NCI-H345 (cell line): Measurements from ENCODE around the gene GINS1.
"Not testable (repeated sequence)": the region's sequence is repeated elsewhere in the genome, so short reads cannot be mapped to it uniquely, and the experiment has no call there.

ENCODE experiments used
- DNase-seq: peaks from one replicate; lab custom pipeline; 2025; lab: John Stamatoyannopoulos, UW

Gene GINS1

GRCh38 chr20:25389858-25390537 lies 17.5 kb upstream of the GINS1 start:
- DNase-seq: peak; percentile 80

DNA sequence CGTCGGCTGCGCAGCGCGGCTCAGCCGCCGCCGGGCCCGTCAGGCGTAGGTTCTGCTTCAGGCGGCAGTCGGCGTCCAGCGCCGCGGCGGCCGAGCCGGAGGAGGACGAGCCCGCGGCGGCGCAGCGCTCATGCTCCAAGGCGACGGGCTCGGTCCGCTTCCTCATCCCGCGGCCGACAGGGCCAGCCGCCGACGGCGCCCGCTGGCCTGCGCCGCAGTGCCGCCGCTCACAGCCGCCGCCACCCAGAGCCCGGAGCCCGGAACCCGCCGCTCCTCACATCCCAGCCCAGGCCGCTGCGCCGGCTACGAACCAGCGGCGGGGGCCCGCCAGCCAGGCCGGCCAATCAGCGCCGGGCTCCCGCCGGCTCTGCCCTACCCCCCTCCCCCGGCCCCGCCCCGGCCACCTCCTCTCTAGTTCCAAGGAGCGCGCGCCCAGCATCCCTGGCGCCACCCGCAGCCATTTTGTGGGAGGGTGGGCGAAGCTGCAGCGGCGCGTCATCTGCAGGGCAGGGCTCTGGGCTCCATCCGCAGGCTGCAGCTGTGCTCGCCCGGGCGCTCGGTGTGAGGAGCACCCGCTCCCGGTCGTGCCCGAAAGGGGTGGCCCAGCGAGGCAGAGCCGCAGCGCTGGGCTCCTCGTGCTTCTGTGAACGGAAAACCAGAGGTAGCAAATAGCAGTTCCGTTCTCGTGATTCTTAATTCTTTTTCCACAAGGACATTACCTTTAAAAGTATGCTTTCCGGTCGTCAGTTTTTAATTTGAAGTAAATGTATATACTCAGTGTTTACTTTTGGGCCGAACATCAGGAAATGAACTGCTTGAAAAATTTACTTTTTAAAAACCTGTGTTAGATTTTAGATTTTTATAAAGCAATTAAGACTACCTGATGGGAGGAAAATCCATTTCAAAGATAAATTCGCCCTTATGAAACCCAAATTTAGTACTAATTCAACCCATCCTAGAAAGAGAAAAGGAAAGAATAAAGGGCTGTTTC lies 16.6 kb upstream of the GINS1 start, which contains the start of gene ABHD12:
Gene ABHD12, minus strand, starts transcription at position 298 of the 991 bp plus-strand sequence. Its CDS starts 132 bp downstream, at position 166.
- DNase-seq: peak; percentile 99

- no peak for DNase-seq
Measured at GRCh38 chr20:25394276-25394675, 13.2 kb upstream of the GINS1 start.

DNA sequence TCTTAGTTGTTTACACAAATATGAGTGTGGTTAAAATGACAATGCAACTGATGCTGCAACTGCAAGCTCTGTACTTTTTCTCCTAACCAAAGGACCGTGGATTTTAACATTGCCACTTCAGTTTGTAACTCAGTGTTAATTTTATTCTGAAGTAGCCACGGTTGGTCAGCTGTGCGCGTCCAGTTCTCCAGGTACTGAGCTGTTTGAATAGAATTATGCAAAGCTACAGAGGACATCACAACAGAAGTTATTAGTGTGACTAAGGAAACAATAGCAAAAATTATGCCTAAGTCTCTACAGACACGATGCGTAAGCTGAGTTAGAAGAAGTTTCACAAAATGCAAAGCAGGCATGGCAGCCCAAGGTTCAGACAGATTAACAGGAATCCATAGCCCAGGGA lies 12.5 kb upstream of the GINS1 start:
- DNase-seq: no peak

- DNase-seq: no peak
Measured at GRCh38 chr20:25397096-25397495, 10.4 kb upstream of the GINS1 start.

GRCh38 chr20:25397821-25398220 lies 9.7 kb upstream of the GINS1 start:
- DNase-seq: no peak

GRCh38 chr20:25398376-25399036 lies 9.0 kb upstream of the GINS1 start:
- no peak for DNase-seq

DNA sequence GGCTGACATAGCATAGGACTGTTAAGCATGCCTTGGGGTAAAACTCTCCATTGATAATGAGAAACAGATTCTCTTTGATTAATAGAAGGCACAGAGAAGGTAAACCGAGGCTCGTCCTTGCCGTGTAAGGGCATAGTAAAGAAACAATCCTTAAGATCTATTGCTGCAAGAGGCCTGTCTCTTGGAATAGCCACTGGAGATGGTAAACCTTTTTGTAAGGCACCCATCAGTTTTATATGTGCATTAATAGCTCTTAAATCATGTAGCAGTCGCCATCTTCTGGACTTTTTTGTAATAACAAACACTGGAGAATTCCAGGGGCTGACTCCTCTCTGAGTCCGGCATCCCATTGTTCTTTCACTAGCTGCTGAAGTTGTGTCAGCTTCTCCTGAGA lies 8.4 kb upstream of the GINS1 start:
- peak; percentile 81 for DNase-seq

GRCh38 chr20:25400291-25400732 lies 7.2 kb upstream of the GINS1 start:
- DNase-seq: not testable (repeated sequence)

GRCh38 chr20:25402583-25402982 lies 4.9 kb upstream of the GINS1 start:
- no peak for DNase-seq

- no peak for DNase-seq
Measured at GRCh38 chr20:25408170-25408547, 686 bp downstream of the GINS1 start.

GRCh38 chr20:25408890-25409289 lies 1.4 kb downstream of the GINS1 start:
- DNase-seq: no peak

GRCh38 chr20:25418776-25419175 lies 11.3 kb downstream of the GINS1 start:
- no peak for DNase-seq

- no peak for DNase-seq
Measured at GRCh38 chr20:25421102-25421501, 13.6 kb downstream of the GINS1 start.

DNA sequence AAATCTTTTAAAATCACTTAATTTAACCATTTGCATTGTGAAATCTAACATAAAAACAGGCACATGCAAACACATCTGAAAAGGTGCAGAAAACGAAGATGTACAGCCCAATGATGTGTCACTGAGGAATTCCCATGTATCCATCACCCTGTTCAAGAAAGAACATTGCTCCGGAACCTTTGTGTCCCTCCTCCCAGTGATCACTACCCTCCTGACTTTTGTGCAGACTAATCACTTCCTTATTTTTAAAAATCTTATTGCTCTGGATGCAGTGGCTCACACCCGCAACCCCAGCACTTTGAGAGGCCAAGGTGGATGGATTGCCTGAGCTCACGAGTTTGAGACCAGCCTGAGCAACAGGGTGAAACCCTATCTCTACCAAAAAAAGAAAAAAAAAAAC lies 14.6 kb downstream of the GINS1 start:
- DNase-seq: no peak

DNA sequence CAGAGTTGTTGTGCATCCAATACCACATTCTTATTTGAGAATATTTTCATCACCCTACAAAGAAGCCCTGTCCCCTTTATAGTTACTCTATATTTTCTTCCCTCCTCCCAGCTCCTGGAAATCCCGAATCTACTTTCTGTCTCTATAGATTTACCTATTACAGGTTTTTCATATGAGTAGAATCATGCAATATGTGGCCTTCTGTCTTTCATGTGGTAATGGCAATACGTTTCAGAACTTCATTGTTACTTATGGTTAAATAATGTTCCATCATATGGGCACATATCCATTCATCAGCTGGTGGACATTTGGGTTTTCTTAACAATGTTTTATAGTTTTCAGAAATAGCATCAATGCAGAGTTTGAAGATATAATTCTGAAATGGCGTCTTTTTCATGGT lies 17.1 kb downstream of the GINS1 start:
- DNase-seq: no peak

- no peak for DNase-seq
Measured at GRCh38 chr20:25437153-25437581, 29.7 kb downstream of the GINS1 start.

DNA sequence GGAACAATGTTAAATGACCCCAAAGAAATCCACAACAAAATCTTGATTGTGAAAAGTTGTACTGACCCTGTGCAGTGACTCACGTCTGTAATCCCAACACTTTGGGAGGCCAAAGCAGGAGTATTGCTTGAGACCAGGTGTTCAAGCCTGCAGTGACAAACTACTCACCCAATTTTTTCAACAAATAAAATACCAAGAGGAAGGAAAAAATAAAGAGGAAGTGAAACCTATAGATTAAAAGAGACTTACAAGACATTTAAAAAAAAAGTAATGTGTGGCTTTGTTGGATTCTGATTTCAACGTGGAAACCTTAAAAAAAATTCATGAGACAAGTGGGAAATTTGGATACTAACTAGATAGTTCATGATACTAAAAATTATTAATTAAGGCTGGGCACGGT lies 31.9 kb downstream of the GINS1 start:
- no peak for DNase-seq

DNA sequence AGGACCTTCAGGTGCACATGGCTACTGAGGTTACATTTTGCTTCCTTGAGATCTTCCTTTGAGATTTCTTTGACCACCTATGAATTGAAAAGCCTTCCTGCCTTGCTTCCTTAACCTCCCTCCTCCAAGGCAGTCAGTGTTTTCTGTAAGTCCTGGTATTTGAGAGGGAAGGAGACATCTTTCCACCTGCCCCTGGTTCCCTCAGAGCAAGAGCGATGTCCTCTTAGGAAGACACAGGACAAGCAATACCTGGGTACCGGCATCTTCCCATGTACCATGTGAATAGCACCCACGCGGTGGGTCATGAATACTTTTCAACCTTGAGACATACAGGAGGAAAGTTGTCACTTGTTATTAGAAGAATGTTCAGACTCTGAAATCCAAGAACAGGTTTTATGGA lies 37.1 kb downstream of the GINS1 start:
- DNase-seq: no peak

DNA sequence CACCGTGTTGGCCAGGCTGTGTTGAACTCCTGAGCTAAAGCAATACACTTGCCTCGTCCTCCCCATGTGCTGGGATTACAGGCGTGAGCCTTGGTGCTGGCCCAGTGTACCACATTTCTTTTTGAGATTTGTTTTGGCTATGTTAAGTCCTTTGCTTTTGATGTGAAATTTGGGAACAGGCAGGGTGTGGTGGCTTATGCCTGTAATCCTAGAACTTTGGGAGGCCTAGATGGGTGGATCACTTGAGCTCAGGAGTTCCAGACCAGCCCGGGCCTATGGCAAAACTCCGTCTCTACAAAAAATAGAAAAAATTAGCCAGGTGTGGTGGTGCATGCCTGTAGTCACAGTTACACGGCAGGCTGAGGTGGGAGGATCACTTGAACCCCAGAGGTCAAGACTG lies 40.2 kb downstream of the GINS1 start:
- no peak for DNase-seq

DNA sequence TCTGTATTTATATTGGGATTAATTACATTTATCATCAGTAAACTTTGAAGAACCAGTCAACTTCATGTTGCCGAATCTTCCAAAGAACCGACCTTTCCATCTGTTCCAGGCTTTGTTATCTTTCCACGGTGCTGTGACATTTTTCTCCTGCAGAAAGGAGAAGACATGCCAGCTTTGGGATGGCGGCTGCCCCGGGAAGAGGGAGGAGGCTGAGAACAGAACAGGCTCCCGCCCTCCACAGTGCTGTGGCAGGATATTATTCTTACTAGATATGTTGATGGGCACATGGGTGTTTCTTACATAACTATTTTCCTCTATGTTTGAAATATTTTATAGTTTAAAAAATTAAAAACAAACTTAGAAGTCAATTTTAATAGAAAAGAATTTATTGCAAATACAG lies 44.9 kb downstream of the GINS1 start:
- DNase-seq: no peak

GRCh38 chr20:25453035-25453810 lies 45.8 kb downstream of the GINS1 start:
- DNase-seq: peak; percentile 16
